ENCODE results near the gene NIPSNAP2.

Gene NIPSNAP2

GRCh38 chr7:55962014-55962413 lies 2.4 kb upstream of the NIPSNAP2 start:
- H3K4me1 ChIP-seq (ENCODE audit: control insufficient read depth, low read length) = peaks cover 19% of the 10 kb centered on the region
- H3K79me2 ChIP-seq (ENCODE audit: control insufficient read depth, low read length) = peaks cover 30% of the 10 kb centered on the region
- H3K9me2 ChIP-seq (replicated peaks; ENCODE audit: control insufficient read depth, low read length) = no peaks in the 10 kb centered on the region
- no peak overlapping the region for H3K4me2 ChIP-seq (ENCODE audit: low read length)
- no peaks in the 10 kb centered on the region for H3K27me3 ChIP-seq (ENCODE audit: control insufficient read depth, low read length)
- H3F3A ChIP-seq (ENCODE audit: control insufficient read depth, insufficient read depth) = peaks cover 11% of the 10 kb centered on the region
- no peak overlapping the region for H3K4me3 ChIP-seq (ENCODE audit: low read length)
- TF ChIP-seq EZH2phosphoT487 (IDR thresholded peaks at IDR 0.05; ENCODE audit: borderline replicate concordance, low read length) = no peak
- TF ChIP-seq CTCF (IDR thresholded peaks at IDR 0.05; ENCODE audit: low read depth, low read length, poor library complexity, severe bottlenecking) = no peak
- peaks cover 9% of the 10 kb centered on the region; the same call in 1 of the 2 replicates for H3K36me3 ChIP-seq (ENCODE audit: control insufficient read depth, low read length)
- H3K9me3 ChIP-seq (ENCODE audit: control insufficient read depth, insufficient read depth, low read length) = no peaks in the 10 kb centered on the region
- no peak overlapping the region for H3K27ac ChIP-seq (ENCODE audit: low read depth, low read length)
- 0 out of 2 replicates have a peak, but pooled peaks cover 3% of the 10 kb centered on the region for H4K20me1 ChIP-seq (ENCODE audit: control insufficient read depth, insufficient read depth, low read depth, low read length)

GRCh38 chr7:55963584-55964168 lies 709 bp upstream of the NIPSNAP2 start:
- Histone ChIP-seq H3K36me3 (ENCODE audit: control insufficient read depth, low read length) (peaks cover 9% of the 10 kb centered on the region; the same call in 1 of the 2 replicates), H3K27ac (ENCODE audit: low read depth, low read length) (no peak overlapping the region), H3F3A (ENCODE audit: control insufficient read depth, insufficient read depth) (peaks cover 11% of the 10 kb centered on the region)

GRCh38 chr7:55965100-55965470 lies 700 bp downstream of the NIPSNAP2 start:
- H3K27me3 ChIP-seq (ENCODE audit: control insufficient read depth, low read length) = no peaks in the 10 kb centered on the region
- H3K36me3 ChIP-seq (ENCODE audit: control insufficient read depth, low read length) = peaks cover 12% of the 10 kb centered on the region; the same call in 1 of the 2 replicates
- H3K79me2 ChIP-seq (ENCODE audit: control insufficient read depth, low read length) = peaks cover 48% of the 10 kb centered on the region
- peak overlapping the region; percentile 18 for H3K27ac ChIP-seq (ENCODE audit: low read depth, low read length)
- no peaks in the 10 kb centered on the region for H3K9me3 ChIP-seq (ENCODE audit: control insufficient read depth, insufficient read depth, low read length)
- H3K4me1 ChIP-seq (ENCODE audit: control insufficient read depth, low read length) = peaks cover 19% of the 10 kb centered on the region
- peak overlapping the region; percentile 93 for H3K4me3 ChIP-seq (ENCODE audit: low read length)
- H3K4me2 ChIP-seq (ENCODE audit: low read length) = peak overlapping the region; percentile 88
- H3K9me2 ChIP-seq (replicated peaks; ENCODE audit: control insufficient read depth, low read length) = no peaks in the 10 kb centered on the region
- TF ChIP-seq EZH2phosphoT487 (IDR thresholded peaks at IDR 0.05; ENCODE audit: borderline replicate concordance, low read length) (no peak), CTCF (IDR thresholded peaks at IDR 0.05; ENCODE audit: low read depth, low read length, poor library complexity, severe bottlenecking) (no peak)
- H4K20me1 ChIP-seq (ENCODE audit: control insufficient read depth, insufficient read depth, low read depth, low read length) = peaks cover 3% of the 10 kb centered on the region; the same call in 1 of the 2 replicates
- peaks cover 11% of the 10 kb centered on the region for H3F3A ChIP-seq (ENCODE audit: control insufficient read depth, insufficient read depth)

More at GRCh38 chr7:55963584-55964168, 709 bp upstream of the NIPSNAP2 start:
- peaks cover 19% of the 10 kb centered on the region for H3K4me1 ChIP-seq (ENCODE audit: control insufficient read depth, low read length)
- peak overlapping the region; percentile 78 for H3K4me2 ChIP-seq (ENCODE audit: low read length)
- no peaks in the 10 kb centered on the region for H3K9me2 ChIP-seq (replicated peaks; ENCODE audit: control insufficient read depth, low read length)
- H4K20me1 ChIP-seq (ENCODE audit: control insufficient read depth, insufficient read depth, low read depth, low read length) = 0 out of 2 replicates have a peak, but pooled peaks cover 3% of the 10 kb centered on the region
- H3K79me2 ChIP-seq (ENCODE audit: control insufficient read depth, low read length) = peaks cover 40% of the 10 kb centered on the region
- TF ChIP-seq EZH2phosphoT487 (IDR thresholded peaks at IDR 0.05; ENCODE audit: borderline replicate concordance, low read length) (no peak), CTCF (IDR thresholded peaks at IDR 0.05; ENCODE audit: low read depth, low read length, poor library complexity, severe bottlenecking) (no peak)
- H3K4me3 ChIP-seq (ENCODE audit: low read length) = peak overlapping the region; percentile 93
- H3K27me3 ChIP-seq (ENCODE audit: control insufficient read depth, low read length) = no peaks in the 10 kb centered on the region
- no peaks in the 10 kb centered on the region for H3K9me3 ChIP-seq (ENCODE audit: control insufficient read depth, insufficient read depth, low read length)

Data from DOHH2 (cell line).